NK-92 (cell line): ENCODE data around the gene PRRG4.
"Not testable (repeated sequence)": the region's sequence is repeated elsewhere in the genome, so short reads cannot be mapped to it uniquely, and the experiment has no call there.

Experiments
- DNase-seq: peaks from one replicate; lab custom pipeline; 2025; ENCODE audit not compliant: unreplicated experiment; lab: John Stamatoyannopoulos, UW

Gene PRRG4

GRCh38 chr11:32829680-32830412 lies at the start of gene PRRG4:
Gene PRRG4 (plus strand): TSS chr11:32829927. CDS start chr11:32830530, 603 bp downstream.
- DNase-seq, result no peak

- not testable (repeated sequence) for DNase-seq
Observed at GRCh38 chr11:32780839-32781238, 48.9 kb upstream of the PRRG4 start.

- no peak for DNase-seq
Observed at GRCh38 chr11:32781721-32782120, 48.0 kb upstream of the PRRG4 start.

GRCh38 chr11:32785262-32785661 lies 44.5 kb upstream of the PRRG4 start:
- no peak for DNase-seq

- DNase-seq, result no peak
Observed at GRCh38 chr11:32786811-32787210, 42.9 kb upstream of the PRRG4 start.

GRCh38 chr11:32790916-32791315 lies 38.8 kb upstream of the PRRG4 start:
- DNase-seq, result no peak

GRCh38 chr11:32792111-32792947 lies 37.4 kb upstream of the PRRG4 start:
- DNase-seq, result no peak

GRCh38 chr11:32792948-32793475 lies 36.7 kb upstream of the PRRG4 start:
- DNase-seq, result no peak

- DNase-seq, result no peak
Observed at GRCh38 chr11:32794439-32794838, 35.3 kb upstream of the PRRG4 start, which contains the start of gene CCDC73. Gene CCDC73 (minus strand): TSS chr11:32794662. CDS start chr11:32760243, 34,419 bp downstream.

- DNase-seq, result no peak
Observed at GRCh38 chr11:32796425-32796824, 33.3 kb upstream of the PRRG4 start.

GRCh38 chr11:32809313-32809712 lies 20.4 kb upstream of the PRRG4 start:
- no peak for DNase-seq

GRCh38 chr11:32817181-32817851 lies 12.4 kb upstream of the PRRG4 start:
- no peak for DNase-seq

- no peak for DNase-seq
Observed at GRCh38 chr11:32817852-32818183, 11.9 kb upstream of the PRRG4 start.

GRCh38 chr11:32819187-32819586 lies 10.5 kb upstream of the PRRG4 start:
- DNase-seq, result no peak

GRCh38 chr11:32820497-32820896 lies 9.2 kb upstream of the PRRG4 start:
- DNase-seq, result no peak

- no peak for DNase-seq
Observed at GRCh38 chr11:32821517-32821916, 8.2 kb upstream of the PRRG4 start.

- no peak for DNase-seq
Observed at GRCh38 chr11:32821917-32822560, 7.7 kb upstream of the PRRG4 start.

- not testable (repeated sequence) for DNase-seq
Observed at GRCh38 chr11:32823617-32824016, 6.1 kb upstream of the PRRG4 start.

- no peak for DNase-seq
Observed at GRCh38 chr11:32826113-32826512, 3.6 kb upstream of the PRRG4 start.

GRCh38 chr11:32827276-32827675 lies 2.5 kb upstream of the PRRG4 start:
- no peak for DNase-seq

GRCh38 chr11:32829157-32829679 lies 509 bp upstream of the PRRG4 start:
- no peak for DNase-seq
